Caco-2 (cell line): ENCODE results near the gene CENPX. TPM values are rescaled to one million over a fixed set of nuclear protein-coding genes. Genes with fewer than 3 reads are reported as not detected.
A peak's percentile ranks its signal among the peaks of the same experiment; 100 is the strongest.

Experiments used
- BruUV-seq: library from RNA; stranded (reverse); fragments of 400-500 nt; replicated peaks from 2 replicates; lab custom pipeline; 2021; lab: Mats Ljungman, UMichigan
- CTCF ChIA-PET: fragments of 300-600 bp; sonication (Branson Sonifier 250); formaldehyde crosslinking; loops from one replicate; lab custom pipeline; 2022; ENCODE audit warnings: antibody characterized with exemption; lab: Charles Lee
- POLR2A ChIA-PET: fragments of 300-600 bp; sonication (Branson Sonifier 250); formaldehyde crosslinking; loops from one replicate; lab custom pipeline; 2022; ENCODE audit warnings: antibody characterized with exemption; lab: Charles Lee
- DNase-seq, 2 experiments: peaks; one replicate each; pipeline versions ENCODE4 v3.0.0 to v3.0.0-alpha.2; 2020 to 2022
- H3K27me3 ChIP-seq: replicated peaks from 2 replicates; pipeline ENCODE4 v1.6.0; 2011; ENCODE audit warnings: low read length; ENCODE audit not compliant: control insufficient read depth, insufficient read depth
- H3K36me3 ChIP-seq: 2 replicates; pipeline ENCODE4 v1.5.1; 2011; ENCODE audit warnings: low read length; ENCODE audit not compliant: control insufficient read depth, insufficient read depth
- H3K4me1 ChIP-seq: fragments of 250-450 bp; sonication (Bioruptor Pico); 2 replicates; pipeline ENCODE4 v1.5.1; 2020; ENCODE audit warnings: mild to moderate bottlenecking
- H3K4me3 ChIP-seq: 2 replicates; pipeline ENCODE4 v1.5.1; 2011; ENCODE audit warnings: low read depth, mild to moderate bottlenecking, control low read depth, low read length
- H3K9me3 ChIP-seq: fragments of 250-450 bp; sonication (Bioruptor Pico); 2 replicates; pipeline ENCODE4 v1.5.1; 2020; ENCODE audit warnings: mild to moderate bottlenecking, moderate library complexity
- H3K27ac Mint-ChIP-seq: one replicate; pipeline ENCODE4 v1.8.0; 2022; ENCODE audit warnings: mixed read lengths; ENCODE audit not compliant: unreplicated experiment
- H3K27me3 Mint-ChIP-seq: one replicate; pipeline ENCODE4 v1.8.0; 2022; ENCODE audit warnings: mixed read lengths; ENCODE audit not compliant: insufficient read depth, unreplicated experiment
- H3K36me3 Mint-ChIP-seq: one replicate; pipeline ENCODE4 v1.8.0; 2022; ENCODE audit warnings: mild to moderate bottlenecking, mixed read lengths; ENCODE audit not compliant: insufficient read depth, unreplicated experiment
- H3K4me1 Mint-ChIP-seq: one replicate; pipeline ENCODE4 v1.8.0; 2022; ENCODE audit warnings: low read depth, mixed read lengths; ENCODE audit not compliant: unreplicated experiment
- H3K4me3 Mint-ChIP-seq: one replicate; pipeline ENCODE4 v1.8.0; 2022; ENCODE audit warnings: mild to moderate bottlenecking, moderate library complexity, mixed read lengths; ENCODE audit not compliant: unreplicated experiment
- H3K9me3 Mint-ChIP-seq: one replicate; pipeline ENCODE4 v1.8.0; 2022; ENCODE audit warnings: mixed read lengths; ENCODE audit not compliant: unreplicated experiment
- intact Hi-C: fragments of 100-400 bp; cut with micrococcal nuclease; formaldehyde crosslinking; loops from one replicate; pipeline ENCODE4 v1.10.0; 2022; ENCODE audit not compliant: unreplicated experiment
- total RNA-seq: library from RNA; stranded (reverse); gene quantifications from 2 replicates; pipeline ENCODE4 v1.2.3, GENCODE V29; 2022
- TF ChIP-seq, protein P1 (sequence below), 2 experiments: fragments of 200-600 bp in 1 of 2; IDR thresholded peaks; 1 replicate in 1 of 2; 2 replicates in 1 of 2; pipeline versions ENCODE4 v1.5.1 to v1.8.0; 2011 to 2022; ENCODE audit warnings: antibody characterized with exemption in 1 of 2, control low read depth in 1 of 2, inconsistent platforms in 1 of 2, low read depth in 1 of 2, low read length in 1 of 2, mild to moderate bottlenecking in 1 of 2, moderate library complexity in 1 of 2; ENCODE audit not compliant: insufficient read depth in 1 of 2, severe bottlenecking in 1 of 2, unreplicated experiment in 1 of 2

Gene CENPX
- total RNA-seq, 1 experiment from 2014 or later, result 85.3 TPM

GRCh38 chr17:81980707-81981343, 41.9 kb downstream of the CENPX start:
- BruUV-seq, result no TSS peak
- Histone ChIP-seq H3K9me3 (no peaks in the 10 kb centered on the region), H3K36me3 (peaks cover 3% of the 10 kb centered on the region), H3K4me1 (peaks cover 8% of the 10 kb centered on the region; the same call in 1 of the 2 replicates), H3K27me3 (no peaks in the 10 kb centered on the region), H3K4me3 (no peak overlapping the region)
- DNase-seq, result no peak
- intact Hi-C loops, result no loop called here
- TF ChIP-seq, protein P1, sequence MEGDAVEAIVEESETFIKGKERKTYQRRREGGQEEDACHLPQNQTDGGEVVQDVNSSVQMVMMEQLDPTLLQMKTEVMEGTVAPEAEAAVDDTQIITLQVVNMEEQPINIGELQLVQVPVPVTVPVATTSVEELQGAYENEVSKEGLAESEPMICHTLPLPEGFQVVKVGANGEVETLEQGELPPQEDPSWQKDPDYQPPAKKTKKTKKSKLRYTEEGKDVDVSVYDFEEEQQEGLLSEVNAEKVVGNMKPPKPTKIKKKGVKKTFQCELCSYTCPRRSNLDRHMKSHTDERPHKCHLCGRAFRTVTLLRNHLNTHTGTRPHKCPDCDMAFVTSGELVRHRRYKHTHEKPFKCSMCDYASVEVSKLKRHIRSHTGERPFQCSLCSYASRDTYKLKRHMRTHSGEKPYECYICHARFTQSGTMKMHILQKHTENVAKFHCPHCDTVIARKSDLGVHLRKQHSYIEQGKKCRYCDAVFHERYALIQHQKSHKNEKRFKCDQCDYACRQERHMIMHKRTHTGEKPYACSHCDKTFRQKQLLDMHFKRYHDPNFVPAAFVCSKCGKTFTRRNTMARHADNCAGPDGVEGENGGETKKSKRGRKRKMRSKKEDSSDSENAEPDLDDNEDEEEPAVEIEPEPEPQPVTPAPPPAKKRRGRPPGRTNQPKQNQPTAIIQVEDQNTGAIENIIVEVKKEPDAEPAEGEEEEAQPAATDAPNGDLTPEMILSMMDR (IDR thresholded peaks at IDR 0.05; ENCODE audit: insufficient read depth in 1 of 2, low read depth in 1 of 2, low read length in 1 of 2, severe bottlenecking in 1 of 2, unreplicated experiment in 1 of 2), result no peak
- H3K27me3 Mint-ChIP-seq, result no peaks in the 10 kb centered on the region
- peaks cover 5% of the 10 kb centered on the region for H3K4me1 Mint-ChIP-seq
- H3K9me3 Mint-ChIP-seq, result no peaks in the 10 kb centered on the region
- H3K36me3 Mint-ChIP-seq, result peaks cover 73% of the 10 kb centered on the region
- peak overlapping the region; percentile 98 for H3K4me3 Mint-ChIP-seq
- CTCF ChIA-PET, result no interaction called here
- POLR2A ChIA-PET, result no interaction called here
- H3K27ac Mint-ChIP-seq, result no peak overlapping the region

DNA sequence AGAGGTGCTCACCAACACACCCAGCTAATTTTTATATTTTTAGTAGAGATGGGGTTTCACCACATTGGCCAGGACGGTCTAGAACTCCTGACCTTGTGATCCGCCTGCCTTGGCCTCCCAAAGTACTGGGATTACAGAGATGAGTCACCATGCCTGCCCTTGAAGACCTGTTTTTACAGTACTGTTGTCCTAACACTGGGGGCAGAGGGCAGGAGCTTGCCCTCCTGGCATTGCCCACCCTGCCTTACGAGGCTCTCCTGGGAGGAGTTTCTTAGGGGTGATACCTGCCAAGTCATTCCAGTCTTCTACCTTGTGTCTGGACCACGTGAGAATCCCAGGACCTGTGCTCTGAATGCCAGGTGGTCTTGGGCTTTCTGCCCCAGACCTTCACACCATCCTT, 42.6 kb downstream of the CENPX start:
- Mint-ChIP-seq H3K4me3 (peak overlapping the region; percentile 98), H3K4me1 (peaks cover 5% of the 10 kb centered on the region), H3K36me3 (peaks cover 66% of the 10 kb centered on the region), H3K27ac (peak overlapping the region; percentile 29), H3K9me3 (no peaks in the 10 kb centered on the region), H3K27me3 (no peaks in the 10 kb centered on the region)
- intact Hi-C loops, result no loop called here
- BruUV-seq, result no TSS peak
- TF ChIP-seq, protein P1 (IDR thresholded peaks at IDR 0.05; ENCODE audit: insufficient read depth in 1 of 2, low read depth in 1 of 2, low read length in 1 of 2, severe bottlenecking in 1 of 2, unreplicated experiment in 1 of 2), result no peak
- Histone ChIP-seq H3K4me1 (peaks cover 8% of the 10 kb centered on the region; the same call in 1 of the 2 replicates), H3K4me3 (no peak overlapping the region), H3K9me3 (no peaks in the 10 kb centered on the region), H3K36me3 (peaks cover 3% of the 10 kb centered on the region; the same call in 1 of the 2 replicates), H3K27me3 (no peaks in the 10 kb centered on the region)
- ChIA-PET POLR2A (no interaction called here), CTCF (no interaction called here)
- DNase-seq, result no peak

GRCh38 chr17:81978524-81979298, 44.0 kb downstream of the CENPX start:
- H3K27ac Mint-ChIP-seq, result peak overlapping the region; percentile 97
- Histone ChIP-seq H3K4me3 (peak overlapping the region; percentile 79), H3K4me1 (peaks cover 8% of the 10 kb centered on the region; the same call in 1 of the 2 replicates), H3K9me3 (peaks cover 2% of the 10 kb centered on the region; the same call in 1 of the 2 replicates), H3K27me3 (no peaks in the 10 kb centered on the region), H3K36me3 (no peaks in the 10 kb centered on the region)
- peaks cover 5% of the 10 kb centered on the region for H3K4me1 Mint-ChIP-seq
- ChIA-PET CTCF (no interaction called here), POLR2A (no interaction called here)
- no TSS peak for BruUV-seq
- no peaks in the 10 kb centered on the region for H3K9me3 Mint-ChIP-seq
- H3K4me3 Mint-ChIP-seq, result peak overlapping the region; percentile 98
- peaks cover 52% of the 10 kb centered on the region for H3K36me3 Mint-ChIP-seq
- no peak for DNase-seq
- H3K27me3 Mint-ChIP-seq, result no peaks in the 10 kb centered on the region
- intact Hi-C loops, result no loop called here
- TF ChIP-seq, protein P1 (IDR thresholded peaks at IDR 0.05; ENCODE audit: insufficient read depth in 1 of 2, low read depth in 1 of 2, low read length in 1 of 2, severe bottlenecking in 1 of 2, unreplicated experiment in 1 of 2), result no peak
